NT2/D1 (cell line): ENCODE data around the gene GHITM.
"Not testable (repeated sequence)": the region's sequence is repeated elsewhere in the genome, so short reads cannot be mapped to it uniquely, and the experiment has no call there.

Experiments used
- DNase-seq: peaks from one replicate; pipeline ENCODE4 v3.0.0-alpha.2; 2011; ENCODE audit warnings: low read depth, low spot score
- H3K27me3 ChIP-seq: 2 replicates; pipeline ENCODE4 v1.6.0; 2011; ENCODE audit warnings: mild to moderate bottlenecking; ENCODE audit not compliant: insufficient read length, insufficient read depth
- H3K36me3 ChIP-seq: 2 replicates; pipeline ENCODE4 v1.6.1; 2011; ENCODE audit warnings: mild to moderate bottlenecking, low read length, mixed read lengths; ENCODE audit not compliant: insufficient read depth, insufficient read length
- H3K4me1 ChIP-seq: 2 replicates; pipeline ENCODE4 v1.5.1; 2011; ENCODE audit not compliant: insufficient read depth, insufficient read length
- H3K4me3 ChIP-seq: 2 replicates; pipeline ENCODE4 v1.5.1; 2011; ENCODE audit warnings: low read depth; ENCODE audit not compliant: insufficient read length
- H3K9ac ChIP-seq: 2 replicates; pipeline ENCODE4 v1.6.0; 2011; ENCODE audit warnings: low read depth; ENCODE audit not compliant: insufficient read length
- H3K9me3 ChIP-seq: 2 replicates; pipeline ENCODE4 v1.5.1; 2011; ENCODE audit warnings: mild to moderate bottlenecking, low read length; ENCODE audit not compliant: insufficient read depth
- SUZ12 ChIP-seq: IDR thresholded peaks from 2 replicates; pipeline ENCODE4 v1.6.1; 2011; ENCODE audit not compliant: insufficient read length, insufficient read depth; ENCODE audit errors: extremely low read depth
- YY1 ChIP-seq: IDR thresholded peaks from 2 replicates; pipeline ENCODE4 v1.6.1; 2011; ENCODE audit not compliant: insufficient read length, insufficient read depth
- ZNF274 ChIP-seq: IDR thresholded peaks from 2 replicates; pipeline ENCODE4 v1.6.1; 2011; ENCODE audit warnings: mild to moderate bottlenecking, low read depth, low read length

GHITM gene

DNA sequence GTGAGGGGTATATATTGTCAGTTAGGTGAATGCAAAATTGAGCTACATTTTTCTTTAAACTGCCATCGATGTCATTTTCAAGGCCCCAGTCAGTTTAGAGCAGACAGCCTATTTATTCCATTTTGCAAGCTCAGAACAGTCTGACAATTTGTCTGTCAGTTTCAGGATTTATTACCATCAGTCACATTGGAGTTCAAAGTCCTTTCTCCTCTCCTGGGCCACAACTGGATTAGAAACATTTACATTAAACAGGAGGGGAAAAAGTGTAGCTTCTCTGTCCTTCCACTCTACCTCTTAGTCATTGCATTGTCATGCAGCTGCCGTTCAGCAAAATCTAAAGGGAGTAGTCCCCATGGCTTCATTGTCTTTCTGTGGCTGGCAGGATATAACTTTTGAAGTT is 3.5 kb upstream of the GHITM start:
- Histone ChIP-seq H3K4me3 (no peak overlapping the region), H3K36me3 (peaks cover 5% of the 10 kb centered on the region), H3K4me1 (no peaks in the 10 kb centered on the region), H3K27me3 (no peaks in the 10 kb centered on the region), H3K9ac (no peak overlapping the region), H3K9me3 (no peaks in the 10 kb centered on the region)
- DNase-seq, result no peak
- TF ChIP-seq ZNF274, result no peak
- TF ChIP-seq YY1, result no peak
- no peak for TF ChIP-seq SUZ12

DNA sequence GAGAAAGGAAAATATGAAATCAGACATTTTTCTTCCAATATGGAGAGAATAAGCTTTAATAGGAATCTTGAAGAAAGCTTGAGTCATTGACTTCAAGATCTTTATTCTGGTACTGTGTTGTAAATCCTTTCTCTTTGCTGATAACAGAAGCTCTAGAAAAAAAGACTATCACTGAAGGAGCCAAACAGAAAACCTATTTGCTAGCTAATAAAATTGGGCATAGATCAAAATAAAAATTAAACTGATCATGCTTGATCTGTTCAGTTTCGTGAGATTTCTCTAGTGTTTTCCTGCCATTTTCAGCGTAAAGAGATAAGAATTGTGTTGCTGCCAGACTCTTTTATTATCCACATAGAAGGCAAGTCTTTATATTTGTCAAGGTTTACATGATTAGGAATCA is 1.5 kb upstream of the GHITM start:
- Histone ChIP-seq H3K27me3 (no peaks in the 10 kb centered on the region), H3K4me3 (no peak overlapping the region), H3K9me3 (no peaks in the 10 kb centered on the region), H3K36me3 (peaks cover 23% of the 10 kb centered on the region), H3K4me1 (no peaks in the 10 kb centered on the region), H3K9ac (no peak overlapping the region)
- TF ChIP-seq ZNF274, result no peak
- no peak for TF ChIP-seq SUZ12
- TF ChIP-seq YY1, result no peak
- no peak for DNase-seq

DNA sequence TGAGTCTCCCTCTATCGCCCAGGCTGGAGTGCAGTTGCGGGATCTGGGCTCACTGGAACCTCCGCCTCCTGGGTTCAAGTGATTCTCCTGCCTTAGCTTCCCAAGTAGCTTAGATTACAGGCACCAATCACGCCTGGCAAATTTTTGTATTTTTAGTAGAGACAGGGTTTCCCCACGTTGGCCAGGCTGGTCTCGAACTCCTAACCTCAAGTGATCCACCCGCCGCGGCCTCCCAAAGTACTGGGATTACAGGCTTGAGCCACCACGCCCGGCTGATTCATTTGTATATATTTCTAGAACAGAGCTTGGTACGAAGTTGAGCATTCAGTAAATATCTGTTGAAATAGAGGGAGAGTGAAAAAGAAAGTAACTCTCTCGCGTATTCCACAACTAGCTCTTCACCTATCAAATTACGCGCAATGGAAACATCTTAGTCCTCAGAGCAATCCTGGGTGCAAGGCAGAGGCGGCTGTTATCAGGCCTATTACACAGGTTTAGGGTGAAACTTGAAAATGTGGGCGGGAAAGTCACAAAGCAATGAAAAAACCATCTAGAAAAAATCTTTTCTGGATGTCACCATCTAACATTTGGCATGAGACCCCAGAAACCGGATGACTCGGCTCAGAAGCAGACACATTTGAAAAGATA is 707 bp upstream of the GHITM start:
- Histone ChIP-seq H3K4me3 (no peak overlapping the region), H3K4me1 (no peaks in the 10 kb centered on the region)
- no peak for TF ChIP-seq YY1
- TF ChIP-seq SUZ12, result no peak
- TF ChIP-seq ZNF274, result no peak

DNA sequence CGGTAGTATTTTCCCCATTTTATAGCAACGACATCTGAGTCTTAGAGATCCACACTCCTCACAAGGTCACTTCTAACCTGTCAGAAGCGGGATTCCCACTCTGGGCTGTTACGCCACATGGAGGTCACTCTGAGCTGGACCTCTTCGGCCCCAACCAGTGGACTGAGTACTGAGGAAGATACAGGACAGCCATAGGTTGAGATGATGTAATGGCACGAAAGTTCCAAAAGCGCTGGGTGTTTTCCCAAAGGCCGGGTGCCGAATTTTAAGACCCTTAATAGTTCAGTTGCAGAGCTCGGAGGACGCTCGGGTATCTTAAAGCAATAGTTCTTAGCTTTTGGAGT is 699 bp downstream of the GHITM start:
- peaks cover 45% of the 10 kb centered on the region for H3K36me3 ChIP-seq
- peak overlapping the region; percentile 94 for H3K4me3 ChIP-seq
- DNase-seq, result no peak
- TF ChIP-seq ZNF274 (no peak), YY1 (no peak), SUZ12 (no peak)
- peak overlapping the region; percentile 95 for H3K9ac ChIP-seq
- no peaks in the 10 kb centered on the region for H3K27me3 ChIP-seq
- no peaks in the 10 kb centered on the region for H3K9me3 ChIP-seq
- no peaks in the 10 kb centered on the region for H3K4me1 ChIP-seq

More for the DNA sequence above, 707 bp upstream of the GHITM start:
- no peaks in the 10 kb centered on the region for H3K27me3 ChIP-seq
- peak overlapping the region; percentile 32 for H3K9ac ChIP-seq
- peaks cover 31% of the 10 kb centered on the region for H3K36me3 ChIP-seq
- H3K9me3 ChIP-seq, result no peaks in the 10 kb centered on the region
- DNase-seq, result no peak

DNA sequence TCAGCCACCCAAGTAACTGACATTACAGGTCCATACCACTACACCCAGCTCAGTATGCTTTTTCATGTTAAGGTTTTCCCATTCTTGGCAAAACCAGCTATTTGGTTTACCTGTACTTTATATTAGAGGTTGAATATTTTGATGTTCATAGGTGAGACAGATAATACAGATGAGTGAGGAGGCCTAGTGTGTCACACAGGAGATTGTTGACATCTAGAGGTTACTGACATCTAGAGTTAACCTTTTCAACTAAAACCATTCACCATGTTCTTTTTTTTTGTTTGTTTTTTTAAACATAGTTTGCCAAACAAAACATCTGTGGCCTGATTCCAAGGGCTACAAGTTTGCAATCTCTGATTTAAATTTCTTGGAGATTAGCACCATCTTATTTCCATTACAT is 8.0 kb downstream of the GHITM start:
- Histone ChIP-seq H3K4me1 (no peaks in the 10 kb centered on the region), H3K36me3 (peaks cover 82% of the 10 kb centered on the region), H3K9ac (no peak overlapping the region), H3K4me3 (no peak overlapping the region), H3K27me3 (no peaks in the 10 kb centered on the region), H3K9me3 (no peaks in the 10 kb centered on the region)
- no peak for DNase-seq
- TF ChIP-seq ZNF274, result no peak
- TF ChIP-seq SUZ12, result no peak
- no peak for TF ChIP-seq YY1

DNA sequence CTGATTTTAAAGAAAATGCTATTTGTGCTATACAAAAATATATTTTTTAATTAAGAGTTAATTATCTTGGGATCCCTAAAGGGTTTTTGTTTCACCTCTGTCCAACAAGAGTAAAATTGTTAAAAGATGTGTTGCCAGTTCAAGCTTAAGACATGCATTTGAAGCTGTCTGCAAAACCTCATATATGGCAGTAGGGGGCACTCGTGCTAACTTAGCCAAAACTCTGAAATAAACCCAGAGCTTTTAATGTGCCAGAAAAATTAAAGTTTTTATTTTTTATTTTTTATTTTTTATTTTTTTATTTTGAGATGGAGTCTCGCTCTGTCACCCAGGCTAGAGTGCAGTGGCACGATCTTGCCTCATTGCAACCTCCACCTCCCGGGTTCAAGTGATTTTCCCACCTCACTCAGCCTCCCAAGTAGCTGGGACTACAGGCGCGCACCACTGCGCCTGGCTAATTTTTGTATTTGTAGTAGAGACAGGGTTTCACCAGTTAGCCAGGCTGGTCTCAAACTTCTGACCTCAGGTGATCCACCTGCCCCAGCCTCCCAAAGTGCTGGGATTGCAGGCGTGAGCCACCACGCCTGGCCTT is 8.8 kb downstream of the GHITM start:
- DNase-seq, H3K27me3 ChIP-seq, H3K4me3 ChIP-seq, H3K9me3 ChIP-seq, H3K9ac ChIP-seq, H3K4me1 ChIP-seq: not testable (repeated sequence)
- peaks cover 82% of the 10 kb centered on the region for H3K36me3 ChIP-seq

DNA sequence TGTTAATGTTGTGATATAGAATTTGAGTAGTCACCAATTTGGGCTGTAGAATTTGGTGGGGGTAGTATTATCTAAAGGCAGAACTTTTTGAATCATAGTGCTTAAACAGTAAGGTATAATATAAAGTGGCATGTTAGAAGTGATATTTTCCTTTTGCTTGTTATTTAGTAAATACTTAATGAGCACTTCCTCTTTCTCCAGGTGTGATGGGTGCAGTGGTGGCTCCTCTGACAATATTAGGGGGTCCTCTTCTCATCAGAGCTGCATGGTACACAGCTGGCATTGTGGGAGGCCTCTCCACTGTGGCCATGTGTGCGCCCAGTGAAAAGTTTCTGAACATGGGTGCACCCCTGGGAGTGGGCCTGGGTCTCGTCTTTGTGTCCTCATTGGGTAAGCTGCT is 10.5 kb downstream of the GHITM start:
- Histone ChIP-seq H3K4me1 (no peaks in the 10 kb centered on the region), H3K9me3 (no peaks in the 10 kb centered on the region), H3K9ac (no peak overlapping the region), H3K36me3 (peaks cover 76% of the 10 kb centered on the region), H3K4me3 (no peak overlapping the region), H3K27me3 (no peaks in the 10 kb centered on the region)
- TF ChIP-seq ZNF274 (no peak), SUZ12 (no peak), YY1 (no peak)
- no peak for DNase-seq

DNA sequence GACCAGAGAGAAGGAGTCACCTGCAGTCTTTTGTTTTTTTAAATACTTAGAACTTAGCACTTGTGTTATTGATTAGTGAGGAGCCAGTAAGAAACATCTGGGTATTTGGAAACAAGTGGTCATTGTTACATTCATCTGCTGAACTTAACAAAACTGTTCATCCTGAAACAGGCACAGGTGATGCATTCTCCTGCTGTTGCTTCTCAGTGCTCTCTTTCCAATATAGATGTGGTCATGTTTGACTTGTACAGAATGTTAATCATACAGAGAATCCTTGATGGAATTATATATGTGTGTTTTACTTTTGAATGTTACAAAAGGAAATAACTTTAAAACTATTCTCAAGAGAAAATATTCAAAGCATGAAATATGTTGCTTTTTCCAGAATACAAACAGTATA is 13.5 kb downstream of the GHITM start:
- Histone ChIP-seq H3K4me3 (no peak overlapping the region), H3K27me3 (no peaks in the 10 kb centered on the region), H3K9ac (no peak overlapping the region), H3K36me3 (peaks cover 52% of the 10 kb centered on the region), H3K4me1 (peaks cover 5% of the 10 kb centered on the region), H3K9me3 (no peaks in the 10 kb centered on the region)
- TF ChIP-seq ZNF274 (no peak), SUZ12 (no peak), YY1 (no peak)
- DNase-seq, result no peak
